CD4-positive, alpha-beta T cell treated with Interleukin-21 for 1 hour (primary cell): Measurements from ENCODE around the gene IFITM10.
"Not testable (repeated sequence)": the region's sequence is repeated elsewhere in the genome, so short reads cannot be mapped to it uniquely, and the experiment has no call there.

Source experiments
- DNase-seq: peaks from one replicate; pipeline ENCODE4 v3.0.0-alpha.2; 2020

Gene IFITM10

DNA sequence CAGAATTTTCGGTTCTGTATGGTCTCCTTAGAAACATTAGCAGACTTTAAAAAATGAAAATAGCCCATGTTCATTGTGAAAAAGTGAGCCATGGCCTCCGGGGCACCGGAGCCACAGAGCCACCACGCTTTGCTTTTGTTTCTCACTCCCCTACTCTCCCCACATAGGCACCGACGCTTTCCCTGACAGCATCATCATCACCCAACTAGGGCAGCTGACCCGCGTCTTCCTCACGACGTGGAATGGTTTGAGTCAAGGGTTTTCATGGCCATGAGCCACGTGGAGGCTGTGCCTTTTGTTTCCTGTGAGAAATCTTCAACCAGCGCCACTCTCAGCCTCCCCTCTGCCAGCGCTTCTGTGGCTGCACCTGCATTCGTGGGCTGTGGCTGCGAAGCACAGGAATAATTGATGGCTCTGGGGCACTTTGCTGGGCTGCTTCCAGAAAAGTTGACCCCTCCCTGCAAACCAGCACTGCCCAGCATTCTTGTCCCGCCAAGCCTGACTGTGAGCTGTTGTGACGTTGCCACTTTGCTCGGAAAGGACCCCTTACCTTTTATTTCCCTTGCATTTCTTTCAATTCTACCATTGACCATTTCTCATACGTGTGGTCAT, 62.0 kb downstream of the IFITM10 start:
- not testable (repeated sequence) for DNase-seq

DNA sequence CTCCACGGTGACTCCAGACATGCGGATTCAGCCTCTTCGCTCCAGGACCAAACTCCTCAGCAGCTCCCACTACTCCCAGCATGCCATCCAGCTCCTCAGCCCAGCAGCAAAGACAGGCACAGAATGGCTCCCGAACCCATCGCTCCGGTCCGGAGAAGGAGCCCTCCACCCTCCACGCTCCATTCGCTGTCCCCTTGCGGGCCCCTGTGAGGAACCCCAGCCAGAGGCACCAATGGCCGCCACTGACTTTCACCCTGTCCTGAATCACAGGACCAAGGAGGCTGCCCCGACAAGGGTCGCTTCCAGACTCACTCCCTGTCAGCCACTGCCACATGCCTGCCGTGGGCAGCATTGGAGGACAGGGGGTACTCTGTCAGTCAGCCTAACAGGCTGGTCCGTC, 64.2 kb downstream of the IFITM10 start:
- DNase-seq: not testable (repeated sequence)

DNA sequence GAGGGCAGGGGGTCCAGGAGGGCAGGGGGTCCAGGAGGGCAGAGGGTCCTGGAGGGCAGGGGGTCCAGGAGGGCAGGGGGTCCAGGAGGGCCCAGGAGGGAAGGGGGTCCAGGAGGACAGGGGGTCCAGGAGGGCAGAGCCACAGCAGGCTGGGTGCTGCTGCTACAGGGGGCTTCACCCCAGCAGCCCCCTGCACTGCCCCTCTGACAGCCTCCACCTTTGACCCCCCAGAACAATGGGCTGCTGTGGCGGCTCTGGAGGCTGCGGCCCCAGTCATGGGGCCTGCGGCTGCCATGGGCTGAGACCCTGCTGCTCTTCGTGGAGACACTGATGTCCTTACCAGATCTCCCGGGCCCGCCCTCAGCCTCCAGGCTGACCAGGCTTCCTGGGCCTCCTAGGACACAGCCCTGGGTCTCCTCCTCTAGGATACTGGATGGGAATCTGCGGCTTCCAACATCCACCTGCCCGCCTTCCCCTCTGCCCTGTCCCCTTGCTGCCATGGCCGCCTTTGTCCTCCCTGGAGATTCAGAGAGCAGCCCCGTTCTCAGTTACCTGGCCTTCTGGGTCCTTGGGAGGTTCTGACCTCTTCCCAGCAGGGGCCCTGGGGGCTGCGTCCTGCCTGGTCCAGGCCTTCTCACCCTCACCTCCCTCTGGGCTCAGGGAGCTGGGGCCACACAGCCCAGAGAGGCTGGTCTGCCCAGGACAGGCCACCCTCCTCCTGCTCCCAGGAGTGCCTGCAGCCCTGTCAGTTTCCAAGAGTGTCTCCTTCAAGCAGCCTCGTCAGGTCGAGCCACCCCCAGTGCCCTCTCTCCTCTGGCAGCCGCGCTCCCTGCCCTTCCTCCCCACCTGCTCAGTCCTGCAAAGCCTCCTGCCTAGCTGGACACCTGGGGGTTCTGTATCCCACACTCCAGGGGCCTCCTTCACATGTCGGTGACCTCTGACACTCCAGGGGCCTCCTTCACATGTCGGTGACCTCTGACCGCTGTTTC, 65.2 kb downstream of the IFITM10 start:
- not testable (repeated sequence) for DNase-seq

DNA sequence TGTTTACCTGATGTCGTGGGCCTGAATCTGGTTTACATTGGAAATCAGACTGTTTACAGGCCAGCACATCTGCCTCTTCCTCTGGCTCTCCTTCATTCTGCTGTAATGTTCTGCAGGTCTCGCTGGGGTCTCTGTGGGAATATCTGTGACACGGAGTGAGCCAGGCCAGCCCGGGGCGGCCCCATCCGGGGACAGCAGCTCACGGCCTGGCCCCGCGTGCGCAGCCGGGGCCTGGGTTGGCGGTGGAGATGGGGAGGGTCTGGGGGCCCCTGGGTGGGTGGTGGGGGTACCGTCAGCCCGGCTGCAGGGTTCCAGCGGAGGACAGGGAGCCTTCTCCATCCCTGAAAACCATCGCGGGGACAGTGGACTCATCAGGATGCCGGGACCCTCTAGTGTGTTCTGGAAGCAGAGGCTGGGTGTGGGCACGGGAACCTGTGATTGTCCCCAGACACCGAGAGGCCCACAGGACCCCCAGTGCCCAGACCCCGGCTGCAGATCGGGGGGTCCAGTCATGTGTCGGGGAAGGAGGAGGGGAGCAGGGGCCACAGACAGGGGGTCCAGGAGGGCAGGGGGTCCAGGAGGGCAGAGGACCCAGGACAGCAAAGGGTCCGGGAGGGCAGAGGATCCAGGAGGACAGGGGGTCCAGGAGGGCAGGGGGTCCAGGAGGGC, 66.4 kb downstream of the IFITM10 start:
- DNase-seq: not testable (repeated sequence)

DNA sequence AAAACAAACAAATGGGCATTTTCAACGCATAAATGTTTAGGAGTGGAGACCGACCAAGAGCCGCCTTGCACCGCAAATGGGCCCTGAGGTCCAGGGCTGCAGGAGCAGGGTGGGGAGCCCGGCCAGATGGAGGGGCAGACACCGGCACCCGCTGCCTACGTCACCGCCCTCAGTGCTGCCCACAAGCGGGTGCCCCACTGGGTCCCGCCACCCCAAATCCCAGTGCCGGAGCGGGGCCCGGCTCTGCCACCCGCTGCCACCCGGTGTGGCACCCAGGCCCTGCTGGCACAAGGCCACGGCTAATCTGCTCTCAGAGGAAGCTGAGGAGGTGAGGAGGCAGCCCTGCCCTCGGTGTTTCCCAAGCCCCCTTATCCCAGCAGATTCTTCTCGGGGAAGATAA, 67.2 kb downstream of the IFITM10 start:
- DNase-seq: not testable (repeated sequence)
